K562 (cell line): ENCODE measurements around the gene LAT. TPM values are rescaled to one million over a fixed set of nuclear protein-coding genes. Genes with fewer than 3 reads are reported as not detected.

Source experiments
- CBX5 ChIP-seq: IDR thresholded peaks from 2 replicates; pipeline ENCODE4 v1.6.1; 2014; ENCODE audit warnings: low read depth, borderline replicate concordance
- CHD7 ChIP-seq: fragments of 200-600 bp; sonication (generic); IDR thresholded peaks from one replicate; pipeline ENCODE4 v1.6.1; 2012; ENCODE audit warnings: mild to moderate bottlenecking, low read depth, low read length, inconsistent platforms
- KLF13 ChIP-seq: fragments of 450-650 bp; IDR thresholded peaks from 2 replicates; pipeline ENCODE4 v1.6.1; 2016; ENCODE audit warnings: missing genetic modification characterization, low read depth, mild to moderate bottlenecking, missing compliant biosample characterization, moderate library complexity, borderline replicate concordance
- POLR2AphosphoS5 ChIP-seq: IDR thresholded peaks from 2 replicates; pipeline ENCODE4 v1.6.1; 2011; ENCODE audit warnings: mild to moderate bottlenecking, low read depth, low read length, moderate library complexity; ENCODE audit not compliant: control insufficient read depth, insufficient read depth
- RREB1 ChIP-seq: fragments of 250-450 bp; sonication (Bioruptor Pico); IDR thresholded peaks from 2 replicates; pipeline ENCODE4 v1.4.0; 2020
- TCF15 ChIP-seq: fragments of 250-450 bp; sonication (Bioruptor Pico); IDR thresholded peaks from 2 replicates; pipeline ENCODE4 v1.8.0; 2022; ENCODE audit warnings: moderate library complexity, mild to moderate bottlenecking, inconsistent platforms
- ZBED1 ChIP-seq: IDR thresholded peaks from 2 replicates; pipeline ENCODE4 v1.6.1; 2014
- ZFP36 ChIP-seq: fragments of 150-350 bp; IDR thresholded peaks from 2 replicates; pipeline ENCODE4 v1.6.1; 2018; ENCODE audit warnings: low read length, low read depth; ENCODE audit not compliant: partially characterized antibody
- ZNF436 ChIP-seq: fragments of 250-450, 450-650 bp; sonication (Bioruptor Pico); formaldehyde crosslinking; IDR thresholded peaks from 2 replicates; pipeline ENCODE4 v1.7.0; 2020; ENCODE audit warnings: mild to moderate bottlenecking
- ZNF695 ChIP-seq: fragments of 450-650 bp; formaldehyde crosslinking; IDR thresholded peaks from 2 replicates; pipeline ENCODE4 v1.4.0; 2020; ENCODE audit warnings: mild to moderate bottlenecking, moderate library complexity
- polyA plus RNA-seq, 8 experiments: library from polyadenylated mRNA; depleted of rRNA in 4 of 8; stranded (reverse) in 5 of 8; unstranded in 3 of 8; fragments of >200 nt; fragmentation: Nextera tagmentation in 2 of 8; fragmentation: Illumina TruSeq in 1 of 8; extraction: Ambion mirVana in 2 of 8; extraction: Trizol in 1 of 8; gene quantifications; 2 replicates each; pipeline versions ENCODE4 v1.2.1 to v1.2.3, GENCODE V29; 2011 to 2014; ENCODE audit warnings: inconsistent platforms in 1 of 8, missing spikeins in 1 of 8
- total RNA-seq, 7 experiments: library from RNA; depleted of rRNA in 6 of 7; stranded (reverse); fragments of >200 nt in 6 of 7; fragmentation: Illumina TruSeq in 2 of 7; extraction: Trizol in 2 of 7; gene quantifications; 2 replicates each; pipeline versions ENCODE4 v1.2.1 to v1.2.3, GENCODE V29; 2011 to 2021; ENCODE audit warnings: low replicate concordance in 1 of 7

The LAT gene
- total and polyA plus RNA-seq, 9 of the 15 experiments (the other 6 are each of a cell fraction or from before 2014, with no cell fraction given), result 0.40 to 4.2 (median 1.3) TPM

- TF ChIP-seq RREB1 (CRISPR knock-in tag) (no peak), ZBED1 (no peak), TCF15 (CRISPR knock-in tag) (no peak), KLF13 (no peak), ZNF695 (CRISPR knock-in tag) (no peak), CBX5 (no peak), POLR2AphosphoS5 (peak; percentile 75), ZFP36 (no peak), ZNF436 (no peak), CHD7 (no peak)
Measured at GRCh38 chr16:28950648-28951409, 34.0 kb upstream of the LAT start, which contains the start of gene NFATC2IP (continued).
